ENCODE data around the gene CFAP54.

CFAP54 gene

DNA sequence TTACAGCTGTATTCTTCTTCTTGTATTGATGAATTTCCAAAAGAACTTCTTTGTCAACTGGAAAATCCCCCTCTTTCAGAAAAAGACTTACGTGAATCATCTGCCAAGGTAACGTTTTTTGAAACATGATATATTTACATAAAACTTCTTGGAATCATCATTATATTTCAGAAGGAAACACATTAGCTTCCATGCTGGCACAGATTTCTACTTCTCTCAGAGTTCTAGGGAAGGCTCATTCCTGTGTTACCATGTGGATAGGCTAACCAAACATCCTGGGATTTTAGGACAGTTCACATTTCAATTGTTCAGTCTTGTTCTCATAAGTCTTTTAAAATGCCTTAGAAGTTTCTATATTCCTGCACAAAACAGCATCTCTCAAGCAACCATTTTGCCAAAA is 297.4 kb downstream of the CFAP54 start:
- Histone ChIP-seq H3K4me1 (ENCODE audit: control insufficient read depth, insufficient read depth, low read length, poor library complexity, severe bottlenecking) (no peaks in the 10 kb centered on the region), H3K27ac (ENCODE audit: low read depth, low read length, severe bottlenecking) (no peak overlapping the region), H3K36me3 (ENCODE audit: control insufficient read depth, insufficient read depth, low read length) (no peaks in the 10 kb centered on the region), H3K9me3 (ENCODE audit: control insufficient read depth, low read length) (no peaks in the 10 kb centered on the region), H3K4me3 (ENCODE audit: extremely low read depth, insufficient read depth, low read length, poor library complexity, severe bottlenecking) (no peak overlapping the region)
- WGBS, 2 experiments (ENCODE audit: insufficient coverage in 2 of 2) = no CpG with 5 or more reads among the region's 2 CpGs

DNA sequence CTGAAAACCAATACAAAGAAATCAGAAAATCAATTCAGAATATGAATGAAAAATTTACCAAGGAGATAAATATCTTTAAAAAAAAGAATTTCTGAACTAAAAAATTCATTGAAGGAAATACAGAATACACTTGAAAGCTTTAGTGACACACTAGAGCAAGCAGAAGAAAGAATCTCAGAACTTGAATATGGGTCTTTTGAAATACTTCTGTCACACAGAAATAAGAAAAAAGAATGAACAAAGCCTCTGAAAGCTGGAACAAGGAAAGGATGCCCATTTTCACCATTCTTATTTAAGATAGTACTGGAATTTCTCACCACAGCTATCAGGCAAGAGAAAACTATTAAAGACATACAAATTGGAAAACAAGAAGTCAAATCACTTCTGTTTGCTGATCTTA is 314.6 kb downstream of the CFAP54 start:
- Histone ChIP-seq H3K27ac (ENCODE audit: low read depth, low read length, severe bottlenecking) (no peak overlapping the region), H3K4me3 (ENCODE audit: extremely low read depth, insufficient read depth, low read length, poor library complexity, severe bottlenecking) (no peak overlapping the region), H3K4me1 (ENCODE audit: control insufficient read depth, insufficient read depth, low read length, poor library complexity, severe bottlenecking) (no peaks in the 10 kb centered on the region), H3K9me3 (ENCODE audit: control insufficient read depth, low read length) (peaks cover 5% of the 10 kb centered on the region), H3K36me3 (ENCODE audit: control insufficient read depth, insufficient read depth, low read length) (no peaks in the 10 kb centered on the region)

DNA sequence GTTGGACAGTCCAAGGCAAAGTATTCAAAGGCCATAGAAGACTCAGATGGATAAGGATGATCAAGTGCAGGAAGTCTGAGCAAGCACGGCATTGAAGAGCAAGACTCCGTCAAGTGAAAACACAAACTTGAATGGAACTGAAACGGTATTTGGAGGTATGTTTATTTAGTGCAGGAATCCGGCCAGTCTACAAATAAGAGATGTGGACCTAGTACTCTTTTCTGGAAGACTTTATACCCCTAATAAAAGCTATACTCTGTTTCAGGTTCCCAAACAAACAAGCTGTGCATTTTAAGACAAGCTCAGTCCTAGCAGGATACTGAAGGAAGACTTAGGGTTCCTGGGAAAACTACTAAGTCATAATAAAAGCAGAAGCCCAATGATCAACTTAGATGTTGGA is 316.9 kb downstream of the CFAP54 start:
- H3K9me3 ChIP-seq (ENCODE audit: control insufficient read depth, low read length) = no peaks in the 10 kb centered on the region
- H3K4me3 ChIP-seq (ENCODE audit: extremely low read depth, insufficient read depth, low read length, poor library complexity, severe bottlenecking) = no peak overlapping the region
- H3K36me3 ChIP-seq (ENCODE audit: control insufficient read depth, insufficient read depth, low read length) = no peaks in the 10 kb centered on the region
- H3K4me1 ChIP-seq (ENCODE audit: control insufficient read depth, insufficient read depth, low read length, poor library complexity, severe bottlenecking) = peaks cover 7% of the 10 kb centered on the region
- 74 to 85% methylated on average over 4 of the region's 4 CpGs for WGBS, 2 experiments (ENCODE audit: insufficient coverage in 2 of 2)
- H3K27ac ChIP-seq (ENCODE audit: low read depth, low read length, severe bottlenecking) = no peak overlapping the region

DNA sequence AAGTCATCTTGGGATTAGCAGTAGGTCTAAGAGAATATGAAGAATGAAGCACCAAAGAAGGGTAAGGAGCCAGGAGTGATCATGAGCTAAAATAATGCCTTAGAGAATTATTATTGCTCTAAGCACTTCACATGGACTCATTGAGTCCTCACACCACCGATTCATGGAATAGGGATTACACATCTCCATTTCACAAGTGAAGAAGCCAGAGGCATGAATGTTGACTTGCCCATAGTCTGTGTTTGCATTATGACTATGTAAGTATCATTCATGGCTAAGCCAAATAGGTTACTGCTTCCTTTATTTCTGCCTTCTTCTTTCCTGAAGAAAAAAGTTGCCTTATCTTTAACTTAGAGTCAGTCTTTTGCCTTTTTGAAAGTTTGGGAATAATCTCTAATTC is 318.4 kb downstream of the CFAP54 start:
- no peak overlapping the region for H3K27ac ChIP-seq (ENCODE audit: low read depth, low read length, severe bottlenecking)
- no peaks in the 10 kb centered on the region for H3K9me3 ChIP-seq (ENCODE audit: control insufficient read depth, low read length)
- no peak overlapping the region for H3K4me3 ChIP-seq (ENCODE audit: extremely low read depth, insufficient read depth, low read length, poor library complexity, severe bottlenecking)
- no CpG with 5 or more reads among the region's 1 CpG for WGBS, 2 experiments (ENCODE audit: insufficient coverage in 2 of 2)
- H3K36me3 ChIP-seq (ENCODE audit: control insufficient read depth, insufficient read depth, low read length) = no peaks in the 10 kb centered on the region
- peaks cover 7% of the 10 kb centered on the region for H3K4me1 ChIP-seq (ENCODE audit: control insufficient read depth, insufficient read depth, low read length, poor library complexity, severe bottlenecking)

DNA sequence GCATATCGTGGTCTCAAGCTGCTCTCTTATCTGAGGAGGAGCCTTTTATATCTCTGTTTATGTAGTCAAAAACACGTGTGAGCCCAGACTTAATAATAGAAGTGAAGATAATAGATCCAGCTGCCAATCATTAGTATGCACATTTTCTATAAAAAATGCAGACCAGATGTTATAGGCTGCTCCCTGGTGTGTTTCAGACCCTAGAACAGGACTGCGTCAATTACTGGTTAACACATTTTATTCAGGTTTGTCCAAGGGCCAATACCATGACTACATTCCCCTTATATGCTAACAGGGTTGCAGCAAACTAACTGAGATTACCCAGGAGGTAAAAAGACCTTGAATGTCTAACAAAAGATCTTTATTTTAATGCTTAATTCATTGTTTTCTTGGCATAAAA is 319.2 kb downstream of the CFAP54 start:
- 86% methylated on average over 1 of the region's 3 CpGs; no CpG with 5 or more reads in 1 of the 2 experiments for WGBS, 2 experiments (ENCODE audit: insufficient coverage in 2 of 2)
- Histone ChIP-seq H3K4me1 (ENCODE audit: control insufficient read depth, insufficient read depth, low read length, poor library complexity, severe bottlenecking) (peaks cover 7% of the 10 kb centered on the region), H3K27ac (ENCODE audit: low read depth, low read length, severe bottlenecking) (no peak overlapping the region), H3K36me3 (ENCODE audit: control insufficient read depth, insufficient read depth, low read length) (no peaks in the 10 kb centered on the region), H3K9me3 (ENCODE audit: control insufficient read depth, low read length) (no peaks in the 10 kb centered on the region), H3K4me3 (ENCODE audit: extremely low read depth, insufficient read depth, low read length, poor library complexity, severe bottlenecking) (no peak overlapping the region)

DNA sequence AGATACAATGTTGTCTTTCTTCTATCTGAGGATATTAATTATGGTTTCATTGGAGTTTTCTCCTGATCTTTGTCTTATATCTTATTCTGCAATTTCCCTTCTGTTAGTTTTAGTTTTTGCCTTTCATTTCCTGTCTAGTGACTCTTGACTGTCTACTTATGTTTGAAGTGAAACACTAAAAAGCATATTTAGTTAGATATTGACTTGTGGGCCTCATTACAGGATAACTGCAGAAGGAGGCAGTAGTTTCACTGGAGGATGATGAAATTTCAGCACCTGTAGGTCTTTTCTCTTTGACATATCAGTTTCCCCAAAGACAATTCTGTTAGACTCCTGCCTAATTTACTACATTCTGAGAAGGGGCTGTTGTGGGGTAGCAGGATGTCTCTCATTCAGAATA is 320.1 kb downstream of the CFAP54 start:
- no peak overlapping the region for H3K4me3 ChIP-seq (ENCODE audit: extremely low read depth, insufficient read depth, low read length, poor library complexity, severe bottlenecking)
- peaks cover 7% of the 10 kb centered on the region for H3K4me1 ChIP-seq (ENCODE audit: control insufficient read depth, insufficient read depth, low read length, poor library complexity, severe bottlenecking)
- no peaks in the 10 kb centered on the region for H3K9me3 ChIP-seq (ENCODE audit: control insufficient read depth, low read length)
- H3K36me3 ChIP-seq (ENCODE audit: control insufficient read depth, insufficient read depth, low read length) = no peaks in the 10 kb centered on the region
- no peak overlapping the region for H3K27ac ChIP-seq (ENCODE audit: low read depth, low read length, severe bottlenecking)

DNA sequence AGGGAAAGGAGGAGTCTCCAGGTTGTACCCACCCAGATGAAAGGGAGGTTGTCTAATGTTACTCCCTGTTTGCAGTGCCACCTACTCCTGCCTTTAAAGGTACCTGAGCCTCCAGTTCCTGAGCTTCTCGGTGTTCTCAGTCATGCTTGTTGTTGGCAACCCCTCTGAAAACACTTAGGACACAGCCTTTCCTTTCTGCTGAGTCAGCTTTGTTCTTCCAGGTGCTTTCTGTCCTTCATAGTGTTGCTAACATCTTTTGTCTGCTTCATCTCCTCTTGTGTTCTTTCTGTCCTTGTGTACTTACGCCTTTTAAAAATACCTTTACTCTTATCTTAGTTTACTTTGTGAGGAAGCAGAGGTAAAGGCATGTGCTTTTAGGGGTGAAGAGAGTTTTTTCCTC is 320.7 kb downstream of the CFAP54 start:
- no peaks in the 10 kb centered on the region for H3K36me3 ChIP-seq (ENCODE audit: control insufficient read depth, insufficient read depth, low read length)
- WGBS, 2 experiments (ENCODE audit: insufficient coverage in 2 of 2) = 89 to 93% methylated on average over 1 of the region's 2 CpGs
- peaks cover 7% of the 10 kb centered on the region for H3K4me1 ChIP-seq (ENCODE audit: control insufficient read depth, insufficient read depth, low read length, poor library complexity, severe bottlenecking)
- no peaks in the 10 kb centered on the region for H3K9me3 ChIP-seq (ENCODE audit: control insufficient read depth, low read length)
- no peak overlapping the region for H3K4me3 ChIP-seq (ENCODE audit: extremely low read depth, insufficient read depth, low read length, poor library complexity, severe bottlenecking)
- H3K27ac ChIP-seq (ENCODE audit: low read depth, low read length, severe bottlenecking) = no peak overlapping the region

DNA sequence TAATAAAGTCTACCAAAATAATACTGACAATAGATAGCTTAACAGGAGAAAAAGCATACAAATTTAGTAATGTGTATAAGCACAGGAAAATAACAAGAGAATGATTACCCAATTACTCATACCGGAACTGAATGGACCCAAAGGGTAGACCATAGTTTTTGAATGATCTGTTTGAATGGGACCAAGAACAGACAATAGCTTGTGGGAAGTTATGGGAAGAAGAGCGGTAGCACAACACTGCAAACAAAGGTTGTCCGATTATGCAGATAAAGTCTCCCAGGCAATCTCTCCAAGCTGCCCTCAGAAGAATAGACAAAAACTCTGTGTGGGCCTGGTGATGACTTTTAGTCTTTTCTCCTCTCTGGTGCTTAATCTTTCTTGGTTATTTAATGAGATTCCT is 321.1 kb downstream of the CFAP54 start:
- WGBS, 2 experiments (ENCODE audit: insufficient coverage in 2 of 2) = 100% methylated on average over 1 to 2 of the region's 3 CpGs
- Histone ChIP-seq H3K4me3 (ENCODE audit: extremely low read depth, insufficient read depth, low read length, poor library complexity, severe bottlenecking) (no peak overlapping the region), H3K36me3 (ENCODE audit: control insufficient read depth, insufficient read depth, low read length) (no peaks in the 10 kb centered on the region), H3K9me3 (ENCODE audit: control insufficient read depth, low read length) (no peaks in the 10 kb centered on the region), H3K27ac (ENCODE audit: low read depth, low read length, severe bottlenecking) (no peak overlapping the region), H3K4me1 (ENCODE audit: control insufficient read depth, insufficient read depth, low read length, poor library complexity, severe bottlenecking) (peaks cover 7% of the 10 kb centered on the region)

DNA sequence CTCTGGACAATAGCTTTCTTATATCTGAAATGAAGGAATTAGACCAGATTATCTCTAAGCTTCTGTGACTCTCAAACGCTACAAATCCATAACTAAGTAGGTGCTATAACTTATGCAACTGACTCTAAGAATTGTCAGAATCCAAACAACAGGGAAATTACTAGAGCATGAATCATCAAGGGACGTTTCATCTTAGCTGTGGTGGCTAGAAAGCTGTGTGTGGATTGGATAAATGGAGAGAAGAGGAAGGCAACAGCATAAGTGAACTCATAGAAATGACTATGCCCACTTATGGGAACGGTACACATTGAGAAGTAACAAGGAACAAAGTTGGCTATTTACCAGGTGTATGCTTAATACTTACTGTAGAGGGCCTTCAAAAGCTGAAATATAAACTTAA is 321.7 kb downstream of the CFAP54 start:
- H3K27ac ChIP-seq (ENCODE audit: low read depth, low read length, severe bottlenecking) = no peak overlapping the region

DNA sequence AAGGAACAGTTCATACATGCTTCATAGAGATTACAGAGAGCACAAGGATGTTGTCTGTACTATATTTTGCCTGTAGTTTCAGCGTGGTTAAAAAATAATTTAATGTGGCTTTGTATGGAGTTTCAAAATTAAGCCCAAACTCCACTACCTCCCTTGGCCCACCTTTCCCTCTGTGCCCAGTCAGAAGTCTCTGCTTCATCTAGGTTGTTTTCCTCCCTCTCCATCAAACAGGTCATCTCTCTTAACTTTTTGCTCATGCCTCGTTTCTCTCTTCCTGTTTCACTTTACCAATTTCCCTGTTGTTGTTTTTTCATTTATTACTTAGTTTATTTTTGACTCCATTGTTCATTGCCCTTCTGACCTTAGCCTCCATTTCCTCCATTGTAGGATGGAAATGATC is 322.8 kb downstream of the CFAP54 start:
- Histone ChIP-seq H3K4me1 (ENCODE audit: control insufficient read depth, insufficient read depth, low read length, poor library complexity, severe bottlenecking) (peaks cover 7% of the 10 kb centered on the region), H3K9me3 (ENCODE audit: control insufficient read depth, low read length) (no peaks in the 10 kb centered on the region), H3K4me3 (ENCODE audit: extremely low read depth, insufficient read depth, low read length, poor library complexity, severe bottlenecking) (no peak overlapping the region), H3K27ac (ENCODE audit: low read depth, low read length, severe bottlenecking) (no peak overlapping the region), H3K36me3 (ENCODE audit: control insufficient read depth, insufficient read depth, low read length) (no peaks in the 10 kb centered on the region)
- no CpG with 5 or more reads among the region's 2 CpGs for WGBS, 2 experiments (ENCODE audit: insufficient coverage in 2 of 2)

More for the DNA sequence above, 321.7 kb downstream of the CFAP54 start:
- no peak overlapping the region for H3K4me3 ChIP-seq (ENCODE audit: extremely low read depth, insufficient read depth, low read length, poor library complexity, severe bottlenecking)
- 63% methylated on average over 2 of the region's 3 CpGs; no CpG with 5 or more reads in 1 of the 2 experiments for WGBS, 2 experiments (ENCODE audit: insufficient coverage in 2 of 2)
- H3K36me3 ChIP-seq (ENCODE audit: control insufficient read depth, insufficient read depth, low read length) = no peaks in the 10 kb centered on the region
- H3K9me3 ChIP-seq (ENCODE audit: control insufficient read depth, low read length) = no peaks in the 10 kb centered on the region
- H3K4me1 ChIP-seq (ENCODE audit: control insufficient read depth, insufficient read depth, low read length, poor library complexity, severe bottlenecking) = peaks cover 7% of the 10 kb centered on the region

DNA sequence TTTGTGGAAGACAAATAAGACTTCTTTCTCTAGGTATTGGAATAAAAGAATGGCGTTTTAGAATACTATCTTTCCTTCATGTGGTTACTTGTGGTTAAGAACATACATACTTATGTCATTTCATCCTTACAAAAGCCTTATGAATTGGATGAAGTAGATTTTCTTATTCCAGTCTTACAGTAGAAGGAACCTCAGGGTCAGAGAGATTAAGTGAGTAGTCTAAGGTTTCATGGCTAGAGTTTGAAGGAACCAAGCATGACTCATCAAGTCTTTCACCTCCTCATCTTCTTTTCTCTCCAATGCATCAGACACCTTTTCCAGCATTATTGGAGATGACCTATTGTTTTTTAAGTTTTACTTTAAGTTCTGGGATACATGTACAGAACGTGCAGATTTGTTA is 324.8 kb downstream of the CFAP54 start:
- H3K9me3 ChIP-seq (ENCODE audit: control insufficient read depth, low read length) = no peaks in the 10 kb centered on the region
- H3K27ac ChIP-seq (ENCODE audit: low read depth, low read length, severe bottlenecking) = no peak overlapping the region
- WGBS, 2 experiments (ENCODE audit: insufficient coverage in 2 of 2) = 100% methylated on average over 1 of the region's 2 CpGs; no CpG with 5 or more reads in 1 of the 2 experiments
- H3K4me1 ChIP-seq (ENCODE audit: control insufficient read depth, insufficient read depth, low read length, poor library complexity, severe bottlenecking) = peaks cover 7% of the 10 kb centered on the region
- no peaks in the 10 kb centered on the region for H3K36me3 ChIP-seq (ENCODE audit: control insufficient read depth, insufficient read depth, low read length)
- H3K4me3 ChIP-seq (ENCODE audit: extremely low read depth, insufficient read depth, low read length, poor library complexity, severe bottlenecking) = no peak overlapping the region

DNA sequence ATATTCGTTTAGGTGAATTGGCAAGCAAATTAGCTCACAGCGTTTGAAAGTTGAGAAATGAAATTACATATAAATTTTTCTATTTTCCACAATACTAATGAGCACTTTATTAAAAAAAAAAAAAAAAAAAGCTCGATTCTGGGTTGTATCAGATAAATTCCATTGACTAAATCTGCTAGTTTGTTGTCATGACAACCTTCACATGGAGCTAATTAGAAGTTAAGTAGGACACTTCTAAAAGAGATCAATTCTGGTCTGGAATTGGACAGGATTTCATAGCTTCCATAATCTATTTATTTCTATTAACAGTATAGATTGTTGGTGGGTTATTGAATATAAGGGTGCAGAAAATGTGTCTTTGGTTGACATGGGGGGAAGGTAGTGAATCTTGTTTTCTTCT is 332.2 kb downstream of the CFAP54 start:
- H3K4me3 ChIP-seq (ENCODE audit: extremely low read depth, insufficient read depth, low read length, poor library complexity, severe bottlenecking) = no peak overlapping the region
- H3K36me3 ChIP-seq (ENCODE audit: control insufficient read depth, insufficient read depth, low read length) = no peaks in the 10 kb centered on the region
- no peak overlapping the region for H3K27ac ChIP-seq (ENCODE audit: low read depth, low read length, severe bottlenecking)
- H3K9me3 ChIP-seq (ENCODE audit: control insufficient read depth, low read length) = no peaks in the 10 kb centered on the region
- no CpG with 5 or more reads among the region's 3 CpGs for WGBS, 2 experiments (ENCODE audit: insufficient coverage in 2 of 2)
- H3K4me1 ChIP-seq (ENCODE audit: control insufficient read depth, insufficient read depth, low read length, poor library complexity, severe bottlenecking) = no peaks in the 10 kb centered on the region

Data from mesodermal cell (in vitro differentiated cells).